Peyer's patch (tissue), 4 donors: ENCODE data around the gene PSMD1.

ENCODE experiments used
- POLR2A ChIP-seq, 2 donors: fragments of 450-650 bp; IDR thresholded peaks; one replicate each; pipeline ENCODE4 v1.5.1; 2017; ENCODE audit warnings: antibody characterized with exemption in 2 of 2, mild to moderate bottlenecking in 2 of 2, moderate library complexity in 2 of 2
- TF ChIP-seq, protein P1 (sequence below), 6 experiments: fragments of 450-650 bp in 4 of 6; fragments of 200-600 bp in 2 of 6; sonication (generic) in 1 of 6; IDR thresholded peaks; one replicate each; pipeline ENCODE4 v1.5.1; 2017 to 2019; ENCODE audit warnings: antibody characterized with exemption in 6 of 6, mild to moderate bottlenecking in 3 of 6, moderate library complexity in 1 of 6

GRCh38 chr2:231088754-231089153 lies 32.1 kb downstream of the PSMD1 start:
- TF ChIP-seq, protein P1, sequence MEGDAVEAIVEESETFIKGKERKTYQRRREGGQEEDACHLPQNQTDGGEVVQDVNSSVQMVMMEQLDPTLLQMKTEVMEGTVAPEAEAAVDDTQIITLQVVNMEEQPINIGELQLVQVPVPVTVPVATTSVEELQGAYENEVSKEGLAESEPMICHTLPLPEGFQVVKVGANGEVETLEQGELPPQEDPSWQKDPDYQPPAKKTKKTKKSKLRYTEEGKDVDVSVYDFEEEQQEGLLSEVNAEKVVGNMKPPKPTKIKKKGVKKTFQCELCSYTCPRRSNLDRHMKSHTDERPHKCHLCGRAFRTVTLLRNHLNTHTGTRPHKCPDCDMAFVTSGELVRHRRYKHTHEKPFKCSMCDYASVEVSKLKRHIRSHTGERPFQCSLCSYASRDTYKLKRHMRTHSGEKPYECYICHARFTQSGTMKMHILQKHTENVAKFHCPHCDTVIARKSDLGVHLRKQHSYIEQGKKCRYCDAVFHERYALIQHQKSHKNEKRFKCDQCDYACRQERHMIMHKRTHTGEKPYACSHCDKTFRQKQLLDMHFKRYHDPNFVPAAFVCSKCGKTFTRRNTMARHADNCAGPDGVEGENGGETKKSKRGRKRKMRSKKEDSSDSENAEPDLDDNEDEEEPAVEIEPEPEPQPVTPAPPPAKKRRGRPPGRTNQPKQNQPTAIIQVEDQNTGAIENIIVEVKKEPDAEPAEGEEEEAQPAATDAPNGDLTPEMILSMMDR (IDR thresholded peaks at IDR 0.05): no peak
- TF ChIP-seq POLR2A (IDR thresholded peaks at IDR 0.05): no peak
